ENCODE measurements around the gene KLRC4. TPM values are rescaled to one million over a fixed set of nuclear protein-coding genes. Genes with fewer than 3 reads are reported as not detected.
A peak's percentile ranks its signal among the peaks of the same experiment; 100 is the strongest.

Gene KLRC4
- total and polyA plus RNA-seq, 2 of the 4 experiments (the other 2 are of a cell fraction), result not detected

DNA sequence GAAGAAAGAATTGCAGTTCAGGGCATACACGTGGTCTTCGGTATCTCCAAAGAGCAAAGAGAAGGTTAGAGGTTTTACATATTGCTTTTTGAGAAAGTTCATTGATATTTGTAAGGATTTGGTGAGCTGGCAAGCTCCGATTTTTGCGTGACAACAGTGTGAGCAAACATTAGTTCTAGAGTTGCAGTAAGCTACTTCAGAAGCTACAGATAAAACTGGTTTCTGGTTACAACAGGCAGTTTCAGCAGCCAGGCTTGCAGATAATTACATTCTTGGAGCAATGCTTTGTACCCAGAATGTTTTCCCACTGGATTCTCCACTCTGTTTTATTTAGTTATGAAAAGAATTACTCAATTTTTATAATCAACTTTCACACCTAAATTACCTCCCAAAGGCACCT, 47.9 kb downstream of the KLRC4 start:
- Histone ChIP-seq H3K36me3 (ENCODE audit: control insufficient read depth, insufficient read depth, low read length) (no peaks in the 10 kb centered on the region), H4K5ac (ENCODE audit: low read depth, low read length) (no peak overlapping the region), H3K9me1 (ENCODE audit: insufficient read depth, low read length) (no peaks in the 10 kb centered on the region), H3K9ac (ENCODE audit: low read depth, low read length) (no peak overlapping the region), H4K20me1 (ENCODE audit: insufficient read depth, low read length) (no peaks in the 10 kb centered on the region), H2BK15ac (ENCODE audit: low read depth, low read length) (no peak overlapping the region), H2AK5ac (ENCODE audit: low read depth, low read length) (no peak overlapping the region), H3K4ac (ENCODE audit: low read depth, low read length) (no peak overlapping the region), H3K4me1 (ENCODE audit: control insufficient read depth, insufficient read depth, low read length) (peaks cover 24% of the 10 kb centered on the region), H3K56ac (ENCODE audit: extremely low read depth, insufficient read depth, low read length) (no peak overlapping the region), H3K23ac (ENCODE audit: low read depth, low read length) (no peak overlapping the region), H2BK20ac (ENCODE audit: low read depth, low read length) (no peak overlapping the region), H3K4me2 (ENCODE audit: low read depth, low read length) (no peak overlapping the region; the same call in 1 of the 2 replicates), H2BK5ac (ENCODE audit: low read depth, low read length, poor library complexity, severe bottlenecking) (no peak overlapping the region), H2BK120ac (ENCODE audit: low read depth, low read length) (no peak overlapping the region), H3K9me3 (ENCODE audit: control insufficient read depth, insufficient read depth, low read length) (no peaks in the 10 kb centered on the region), H3K18ac (ENCODE audit: low read depth, low read length) (no peak overlapping the region), H3K14ac (replicated peaks; ENCODE audit: low read depth, low read length) (no peak overlapping the region), H3K4me3 (ENCODE audit: insufficient read depth, low read depth, low read length) (no peak overlapping the region), H2AFZ (replicated peaks; ENCODE audit: low read length, poor library complexity) (no peak overlapping the region), H2AK9ac (replicated peaks; ENCODE audit: low read depth, low read length, poor library complexity) (no peak overlapping the region), H3K79me1 (ENCODE audit: low read depth in 1 of 2, low read length in 2 of 2) (no peaks in the 10 kb centered on the region), H4K8ac (ENCODE audit: low read depth in 2 of 2, low read length in 2 of 2) (no peak overlapping the region), H4K91ac (ENCODE audit: insufficient read depth, low read depth, low read length) (no peak overlapping the region), H3K27me3 (ENCODE audit: control insufficient read depth, insufficient read depth, low read length) (no peaks in the 10 kb centered on the region), H3K27ac (ENCODE audit: insufficient read depth, low read length) (no peak overlapping the region)
- no peak for TF ChIP-seq BHLHE40 (IDR thresholded peaks at IDR 0.05; ENCODE audit: low read depth, low read length)
- no peak; the same call in 1 of the 2 replicates for TF ChIP-seq CEBPB (IDR thresholded peaks at IDR 0.05; ENCODE audit: low read depth, low read length)
- TF ChIP-seq, protein P1, sequence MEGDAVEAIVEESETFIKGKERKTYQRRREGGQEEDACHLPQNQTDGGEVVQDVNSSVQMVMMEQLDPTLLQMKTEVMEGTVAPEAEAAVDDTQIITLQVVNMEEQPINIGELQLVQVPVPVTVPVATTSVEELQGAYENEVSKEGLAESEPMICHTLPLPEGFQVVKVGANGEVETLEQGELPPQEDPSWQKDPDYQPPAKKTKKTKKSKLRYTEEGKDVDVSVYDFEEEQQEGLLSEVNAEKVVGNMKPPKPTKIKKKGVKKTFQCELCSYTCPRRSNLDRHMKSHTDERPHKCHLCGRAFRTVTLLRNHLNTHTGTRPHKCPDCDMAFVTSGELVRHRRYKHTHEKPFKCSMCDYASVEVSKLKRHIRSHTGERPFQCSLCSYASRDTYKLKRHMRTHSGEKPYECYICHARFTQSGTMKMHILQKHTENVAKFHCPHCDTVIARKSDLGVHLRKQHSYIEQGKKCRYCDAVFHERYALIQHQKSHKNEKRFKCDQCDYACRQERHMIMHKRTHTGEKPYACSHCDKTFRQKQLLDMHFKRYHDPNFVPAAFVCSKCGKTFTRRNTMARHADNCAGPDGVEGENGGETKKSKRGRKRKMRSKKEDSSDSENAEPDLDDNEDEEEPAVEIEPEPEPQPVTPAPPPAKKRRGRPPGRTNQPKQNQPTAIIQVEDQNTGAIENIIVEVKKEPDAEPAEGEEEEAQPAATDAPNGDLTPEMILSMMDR (conservative IDR thresholded peaks at IDR 0.05; ENCODE audit: low read depth, low read length), result no peak
- TF ChIP-seq RCOR1 (IDR thresholded peaks at IDR 0.05; ENCODE audit: insufficient replicate concordance, low read length), result no peak
- no peak for TF ChIP-seq CHD1 (IDR thresholded peaks at IDR 0.05; ENCODE audit: low read depth, low read length)
- TF ChIP-seq MAFK (IDR thresholded peaks at IDR 0.05; ENCODE audit: low read depth, low read length), result no peak
- TF ChIP-seq, protein P2, sequence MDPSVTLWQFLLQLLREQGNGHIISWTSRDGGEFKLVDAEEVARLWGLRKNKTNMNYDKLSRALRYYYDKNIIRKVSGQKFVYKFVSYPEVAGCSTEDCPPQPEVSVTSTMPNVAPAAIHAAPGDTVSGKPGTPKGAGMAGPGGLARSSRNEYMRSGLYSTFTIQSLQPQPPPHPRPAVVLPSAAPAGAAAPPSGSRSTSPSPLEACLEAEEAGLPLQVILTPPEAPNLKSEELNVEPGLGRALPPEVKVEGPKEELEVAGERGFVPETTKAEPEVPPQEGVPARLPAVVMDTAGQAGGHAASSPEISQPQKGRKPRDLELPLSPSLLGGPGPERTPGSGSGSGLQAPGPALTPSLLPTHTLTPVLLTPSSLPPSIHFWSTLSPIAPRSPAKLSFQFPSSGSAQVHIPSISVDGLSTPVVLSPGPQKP (IDR thresholded peaks at IDR 0.05; ENCODE audit: borderline replicate concordance, low read depth, low read length), result no peak
- no peak for TF ChIP-seq MAZ (IDR thresholded peaks at IDR 0.05; ENCODE audit: borderline replicate concordance, low read depth, low read length)
- DNase-seq, result peak; percentile 78
- in situ Hi-C loops (cut with MboI; ENCODE audit: low sequenced_read_pairs) (no loop called here), dilution Hi-C loops (cut with HindIII; ENCODE audit: low sequenced_read_pairs, unreplicated experiment) (no loop called here), intact Hi-C loops (cut with micrococcal nuclease) (no loop called here)
- ATAC-seq (ENCODE audit: low read depth), result peak; percentile 30
- ChIA-PET CTCF (no interaction called here), POLR2A (ENCODE audit: unreplicated experiment) (no interaction called here)
- BruUV-seq (replicated peaks), result no TSS peak
- WGBS, 2 experiments (ENCODE audit: extremely low coverage in 2 of 2, insufficient read length in 1 of 2), result 81% methylated on average over 2 of the region's 4 CpGs; no CpG with 5 or more reads in 1 of the 2 experiments

All from IMR-90 (cell line).